Measurements from ENCODE around the gene KNSTRN.

KNSTRN gene

GRCh38 chr15:40361640-40362039, 20.9 kb upstream of the KNSTRN start:
- Histone ChIP-seq H3K4me3 (ENCODE audit: insufficient read length, low read depth) (no peak overlapping the region), H3K9ac (ENCODE audit: insufficient read length, low read depth) (no peak overlapping the region), H3K4me1 (ENCODE audit: insufficient read depth, insufficient read length) (peaks cover 4% of the 10 kb centered on the region), H3K36me3 (ENCODE audit: insufficient read depth, insufficient read length, low read length) (no peaks in the 10 kb centered on the region), H3K27me3 (ENCODE audit: insufficient read depth, insufficient read length) (peaks cover 39% of the 10 kb centered on the region), H3K9me3 (ENCODE audit: insufficient read depth, low read length) (no peaks in the 10 kb centered on the region)
- no peak for TF ChIP-seq SUZ12 (IDR thresholded peaks at IDR 0.05; ENCODE audit: extremely low read depth, insufficient read depth, insufficient read length)
- TF ChIP-seq ZNF274 (IDR thresholded peaks at IDR 0.05; ENCODE audit: low read depth, low read length), result no peak
- no peak for TF ChIP-seq YY1 (IDR thresholded peaks at IDR 0.05; ENCODE audit: insufficient read depth, insufficient read length)
- DNase-seq (ENCODE audit: low read depth, low spot score), result no peak

GRCh38 chr15:40363611-40364010, 18.9 kb upstream of the KNSTRN start:
- H3K4me3 ChIP-seq (ENCODE audit: insufficient read length, low read depth), result no peak overlapping the region
- peaks cover 43% of the 10 kb centered on the region for H3K27me3 ChIP-seq (ENCODE audit: insufficient read depth, insufficient read length)
- H3K9me3 ChIP-seq (ENCODE audit: insufficient read depth, low read length), result peaks cover 13% of the 10 kb centered on the region; the same call in 1 of the 2 replicates
- H3K9ac ChIP-seq (ENCODE audit: insufficient read length, low read depth), result no peak overlapping the region
- TF ChIP-seq ZNF274 (IDR thresholded peaks at IDR 0.05; ENCODE audit: low read depth, low read length), result no peak
- TF ChIP-seq YY1 (IDR thresholded peaks at IDR 0.05; ENCODE audit: insufficient read depth, insufficient read length), result no peak
- TF ChIP-seq SUZ12 (IDR thresholded peaks at IDR 0.05; ENCODE audit: extremely low read depth, insufficient read depth, insufficient read length), result no peak
- no peaks in the 10 kb centered on the region for H3K36me3 ChIP-seq (ENCODE audit: insufficient read depth, insufficient read length, low read length)
- H3K4me1 ChIP-seq (ENCODE audit: insufficient read depth, insufficient read length), result peaks cover 8% of the 10 kb centered on the region
- DNase-seq (ENCODE audit: low read depth, low spot score), result no peak

- TF ChIP-seq SUZ12 (IDR thresholded peaks at IDR 0.05; ENCODE audit: extremely low read depth, insufficient read depth, insufficient read length) (no peak), YY1 (IDR thresholded peaks at IDR 0.05; ENCODE audit: insufficient read depth, insufficient read length) (no peak), ZNF274 (IDR thresholded peaks at IDR 0.05; ENCODE audit: low read depth, low read length) (no peak)
- H3K27me3 ChIP-seq (ENCODE audit: insufficient read depth, insufficient read length), result peaks cover 43% of the 10 kb centered on the region
- peaks cover 19% of the 10 kb centered on the region; the same call in 1 of the 2 replicates for H3K9me3 ChIP-seq (ENCODE audit: insufficient read depth, low read length)
- no peaks in the 10 kb centered on the region for H3K36me3 ChIP-seq (ENCODE audit: insufficient read depth, insufficient read length, low read length)
- H3K4me1 ChIP-seq (ENCODE audit: insufficient read depth, insufficient read length), result peaks cover 4% of the 10 kb centered on the region
- no peak for DNase-seq (ENCODE audit: low read depth, low spot score)
- H3K9ac ChIP-seq (ENCODE audit: insufficient read length, low read depth), result no peak overlapping the region
- H3K4me3 ChIP-seq (ENCODE audit: insufficient read length, low read depth), result no peak overlapping the region
Measured at GRCh38 chr15:40364251-40364650, 18.3 kb upstream of the KNSTRN start.

GRCh38 chr15:40365016-40365415, 17.5 kb upstream of the KNSTRN start:
- H3K4me3 ChIP-seq (ENCODE audit: insufficient read length, low read depth), result no peak overlapping the region
- no peak for TF ChIP-seq SUZ12 (IDR thresholded peaks at IDR 0.05; ENCODE audit: extremely low read depth, insufficient read depth, insufficient read length)
- H3K9ac ChIP-seq (ENCODE audit: insufficient read length, low read depth), result no peak overlapping the region
- no peaks in the 10 kb centered on the region for H3K36me3 ChIP-seq (ENCODE audit: insufficient read depth, insufficient read length, low read length)
- H3K4me1 ChIP-seq (ENCODE audit: insufficient read depth, insufficient read length), result peaks cover 4% of the 10 kb centered on the region
- peaks cover 20% of the 10 kb centered on the region; the same call in 1 of the 2 replicates for H3K9me3 ChIP-seq (ENCODE audit: insufficient read depth, low read length)
- peaks cover 37% of the 10 kb centered on the region for H3K27me3 ChIP-seq (ENCODE audit: insufficient read depth, insufficient read length)
- no peak for DNase-seq (ENCODE audit: low read depth, low spot score)

GRCh38 chr15:40365624-40366456, 16.7 kb upstream of the KNSTRN start:
- no peaks in the 10 kb centered on the region for H3K36me3 ChIP-seq (ENCODE audit: insufficient read depth, insufficient read length, low read length)
- TF ChIP-seq ZNF274 (IDR thresholded peaks at IDR 0.05; ENCODE audit: low read depth, low read length), result no peak
- no peak for TF ChIP-seq SUZ12 (IDR thresholded peaks at IDR 0.05; ENCODE audit: extremely low read depth, insufficient read depth, insufficient read length)

GRCh38 chr15:40366457-40367370, 15.8 kb upstream of the KNSTRN start:
- TF ChIP-seq ZNF274 (IDR thresholded peaks at IDR 0.05; ENCODE audit: low read depth, low read length) (no peak), SUZ12 (IDR thresholded peaks at IDR 0.05; ENCODE audit: extremely low read depth, insufficient read depth, insufficient read length) (no peak), YY1 (IDR thresholded peaks at IDR 0.05; ENCODE audit: insufficient read depth, insufficient read length) (no peak)
- no peak for DNase-seq (ENCODE audit: low read depth, low spot score)
- peaks cover 34% of the 10 kb centered on the region for H3K27me3 ChIP-seq (ENCODE audit: insufficient read depth, insufficient read length)
- no peak overlapping the region for H3K4me3 ChIP-seq (ENCODE audit: insufficient read length, low read depth)
- H3K4me1 ChIP-seq (ENCODE audit: insufficient read depth, insufficient read length), result peaks cover 4% of the 10 kb centered on the region
- H3K36me3 ChIP-seq (ENCODE audit: insufficient read depth, insufficient read length, low read length), result no peaks in the 10 kb centered on the region
- H3K9ac ChIP-seq (ENCODE audit: insufficient read length, low read depth), result no peak overlapping the region
- peaks cover 20% of the 10 kb centered on the region; the same call in 1 of the 2 replicates for H3K9me3 ChIP-seq (ENCODE audit: insufficient read depth, low read length)

More at GRCh38 chr15:40365624-40366456, 16.7 kb upstream of the KNSTRN start:
- H3K4me1 ChIP-seq (ENCODE audit: insufficient read depth, insufficient read length), result peaks cover 4% of the 10 kb centered on the region
- H3K9ac ChIP-seq (ENCODE audit: insufficient read length, low read depth), result no peak overlapping the region
- peaks cover 20% of the 10 kb centered on the region; the same call in 1 of the 2 replicates for H3K9me3 ChIP-seq (ENCODE audit: insufficient read depth, low read length)
- H3K27me3 ChIP-seq (ENCODE audit: insufficient read depth, insufficient read length), result peaks cover 35% of the 10 kb centered on the region
- no peak for DNase-seq (ENCODE audit: low read depth, low spot score)
- no peak overlapping the region for H3K4me3 ChIP-seq (ENCODE audit: insufficient read length, low read depth)

- Histone ChIP-seq H3K4me1 (ENCODE audit: insufficient read depth, insufficient read length) (peaks cover 4% of the 10 kb centered on the region), H3K9me3 (ENCODE audit: insufficient read depth, low read length) (peaks cover 20% of the 10 kb centered on the region; the same call in 1 of the 2 replicates), H3K9ac (ENCODE audit: insufficient read length, low read depth) (no peak overlapping the region), H3K4me3 (ENCODE audit: insufficient read length, low read depth) (no peak overlapping the region), H3K27me3 (ENCODE audit: insufficient read depth, insufficient read length) (peaks cover 34% of the 10 kb centered on the region), H3K36me3 (ENCODE audit: insufficient read depth, insufficient read length, low read length) (no peaks in the 10 kb centered on the region)
- TF ChIP-seq SUZ12 (IDR thresholded peaks at IDR 0.05; ENCODE audit: extremely low read depth, insufficient read depth, insufficient read length), result no peak
- no peak for TF ChIP-seq YY1 (IDR thresholded peaks at IDR 0.05; ENCODE audit: insufficient read depth, insufficient read length)
- TF ChIP-seq ZNF274 (IDR thresholded peaks at IDR 0.05; ENCODE audit: low read depth, low read length), result no peak
- DNase-seq (ENCODE audit: low read depth, low spot score), result no peak
Measured at GRCh38 chr15:40367371-40367685, 15.2 kb upstream of the KNSTRN start.

Measured in NT2/D1 (cell line).